Measurements from ENCODE around the gene GSG1L.

GRCh38 chr16:27776556-27777225 is 286.8 kb downstream of the GSG1L start:
- TF ChIP-seq MTA3 (CRISPR knock-in tag; IDR thresholded peaks at IDR 0.05) (no peak), FOXM1 (CRISPR knock-in tag; IDR thresholded peaks at IDR 0.05) (no peak), USF2 (IDR thresholded peaks at IDR 0.05; ENCODE audit: low read depth, low read length) (no peak), USF2 (CRISPR knock-in tag; IDR thresholded peaks at IDR 0.05; ENCODE audit: borderline replicate concordance) (no peak), CTCF (CRISPR knock-in tag; IDR thresholded peaks at IDR 0.05) (no peak), SMARCC2 (IDR thresholded peaks at IDR 0.05) (no peak), POLR2AphosphoS5 (IDR thresholded peaks at IDR 0.05; ENCODE audit: low read depth, low read length) (no peak), CHCHD3 (CRISPR knock-in tag; IDR thresholded peaks at IDR 0.05) (no peak), PRDM10 (CRISPR knock-in tag; IDR thresholded peaks at IDR 0.05; ENCODE audit: low read depth) (no peak), ZNF513 (CRISPR knock-in tag; conservative IDR thresholded peaks at IDR 0.05) (no peak)

Measured in HepG2 (cell line).